Epithelial cell of esophagus (primary cell): Measurements from ENCODE around the gene GAB4.

Experiments
- DNase-seq: peaks from one replicate; pipeline ENCODE4 v3.0.0; 2010; ENCODE audit warnings: low read depth
- H3K4me3 ChIP-seq: 2 replicates; pipeline ENCODE4 v1.5.1; 2011; ENCODE audit warnings: mild to moderate bottlenecking, low read length, control low read depth
- CTCF ChIP-seq: IDR thresholded peaks from 2 replicates; pipeline ENCODE4 v1.5.1; 2011; ENCODE audit warnings: low read depth, mild to moderate bottlenecking, low read length, control low read depth, inconsistent platforms; ENCODE audit not compliant: insufficient read depth; ENCODE audit errors: missing control alignments

GAB4 gene

DNA sequence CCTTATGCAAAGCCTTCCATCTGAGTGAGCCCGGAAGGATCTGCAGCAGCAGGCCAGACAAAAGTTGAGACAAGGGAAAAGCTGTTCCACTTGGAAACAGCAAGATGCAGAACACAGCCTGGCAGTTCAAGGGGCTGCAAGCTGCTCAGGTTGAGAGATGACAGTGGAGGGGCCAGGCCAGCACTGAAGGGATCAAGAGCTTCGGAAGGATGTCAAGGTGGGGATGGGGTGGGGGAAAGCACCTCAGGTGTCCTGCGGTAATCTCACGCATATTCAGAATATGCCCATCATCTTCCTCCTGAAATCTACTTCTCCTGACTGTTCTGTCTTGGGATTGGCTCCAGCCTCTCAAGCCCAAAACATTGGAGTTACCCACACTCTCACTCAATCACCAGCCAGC lies 35.7 kb downstream of the GAB4 start:
- no peak for DNase-seq
- no peak for TF ChIP-seq CTCF

DNA sequence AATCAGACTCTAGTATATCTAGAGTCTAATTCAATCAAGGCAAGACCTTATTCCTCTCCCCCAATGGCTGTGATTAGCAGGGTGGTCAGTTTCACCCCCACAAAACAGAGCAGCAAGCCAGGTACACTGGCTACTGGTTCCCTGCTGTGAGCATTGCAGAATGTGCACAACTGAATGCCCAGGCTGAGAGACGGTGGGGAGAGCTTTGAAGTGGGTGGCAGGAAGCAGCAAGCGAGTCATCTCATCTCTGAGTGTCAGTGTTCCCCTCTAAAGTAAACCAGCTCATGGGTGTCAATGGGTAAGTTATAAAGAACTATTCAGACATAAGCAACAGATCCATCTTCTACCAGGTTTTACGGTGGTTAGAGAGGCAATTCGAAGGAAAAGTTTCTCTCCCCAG lies 37.6 kb downstream of the GAB4 start:
- no peak for DNase-seq
- no peak overlapping the region for H3K4me3 ChIP-seq
- no peak for TF ChIP-seq CTCF

More for the DNA sequence above, 35.7 kb downstream of the GAB4 start:
- H3K4me3 ChIP-seq = no peak overlapping the region

GRCh38 chr22:16969508-16970327 lies 38.3 kb downstream of the GAB4 start:
- TF ChIP-seq CTCF = no peak
- no peak for DNase-seq
- H3K4me3 ChIP-seq = no peak overlapping the region

- no peak for TF ChIP-seq CTCF
- H3K4me3 ChIP-seq = no peak overlapping the region
- no peak for DNase-seq
Observed at GRCh38 chr22:16968218-16968595, 39.8 kb downstream of the GAB4 start.

DNA sequence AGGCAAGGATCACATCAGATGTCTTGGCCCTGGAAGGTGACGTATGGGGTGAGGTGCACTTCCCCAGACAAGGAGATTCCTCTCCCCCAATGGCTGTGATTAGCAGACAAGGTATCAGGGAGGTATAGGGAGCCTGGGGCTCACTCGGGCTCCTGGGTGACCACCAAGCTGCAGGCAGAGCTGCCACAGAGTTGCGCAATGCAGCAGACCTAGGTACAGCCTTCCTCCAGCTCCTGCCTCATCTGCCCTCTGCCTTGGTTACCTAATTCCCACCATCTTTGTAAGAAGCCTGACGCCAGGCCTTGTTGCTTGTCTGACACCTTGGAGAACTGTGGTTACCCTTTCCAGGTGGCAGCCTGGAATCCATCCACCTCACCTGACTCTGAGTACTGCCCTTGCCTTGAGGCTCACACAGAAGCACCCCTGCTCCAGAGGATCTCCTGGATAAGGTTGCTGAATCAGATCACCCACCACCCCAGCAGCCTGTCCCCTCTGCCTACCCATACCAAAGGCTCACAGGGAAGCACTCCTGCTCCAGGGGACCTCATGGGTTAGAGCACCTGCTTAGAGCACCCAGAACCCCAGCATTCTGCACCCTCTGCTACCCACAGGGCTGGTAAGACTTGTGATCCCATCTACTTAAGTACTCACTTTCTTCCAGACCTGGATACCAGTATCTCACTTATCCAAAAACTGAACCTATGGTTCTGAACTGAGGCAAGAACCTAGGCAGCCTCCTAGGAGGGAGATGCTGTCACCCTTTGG lies 40.4 kb downstream of the GAB4 start:
- DNase-seq = no peak
- no peak for TF ChIP-seq CTCF
- no peak overlapping the region for H3K4me3 ChIP-seq

GRCh38 chr22:16966251-16966650 lies 41.8 kb downstream of the GAB4 start:
- TF ChIP-seq CTCF = no peak
- no peak for DNase-seq

More at GRCh38 chr22:16966251-16966650, 41.8 kb downstream of the GAB4 start:
- no peak overlapping the region for H3K4me3 ChIP-seq
